Ascending aorta (tissue), 2 donors: ENCODE data around the gene TEC. TPM values are rescaled to one million over a fixed set of nuclear protein-coding genes. Genes with fewer than 3 reads are reported as not detected.
"Not testable (repeated sequence)": the region's sequence is repeated elsewhere in the genome, so short reads cannot be mapped to it uniquely, and the experiment has no call there.

ENCODE experiments used
- DNase-seq, 2 donors: peaks; one replicate each; pipeline ENCODE4 v3.0.0-alpha.2; 2019; ENCODE audit warnings: low spot score in 2 of 2
- H3K27ac ChIP-seq, 2 donors: fragments of 200-600 bp; sonication (generic); one replicate each; pipeline ENCODE4 v1.5.1; 2016 to 2017; ENCODE audit warnings: mild to moderate bottlenecking in 1 of 2
- H3K27me3 ChIP-seq: fragments of 200-600 bp; sonication (generic); one replicate; pipeline ENCODE4 v1.5.1; 2017
- H3K36me3 ChIP-seq, 2 donors: fragments of 200-600 bp; sonication (generic); one replicate each; pipeline ENCODE4 v1.5.1; 2016
- H3K4me1 ChIP-seq, 2 donors: fragments of 200-600 bp; sonication (generic); one replicate each; pipeline ENCODE4 v1.5.1; 2016 to 2017; ENCODE audit warnings: mild to moderate bottlenecking in 1 of 2
- H3K4me3 ChIP-seq, 2 donors: fragments of 200-600 bp; sonication (generic); one replicate each; pipeline ENCODE4 v1.5.1; 2016 to 2017; ENCODE audit warnings: mild to moderate bottlenecking in 1 of 2
- H3K9me3 ChIP-seq, 2 donors: fragments of 200-600 bp; sonication (generic); one replicate each; pipeline ENCODE4 v1.5.1; 2016
- CTCF ChIP-seq, 3 experiments: fragments of 200-600 bp in 2 of 3; fragments of 450-650 bp in 1 of 3; sonication (generic) in 2 of 3; IDR thresholded peaks; one replicate each; pipeline ENCODE4 v1.5.1; 2016 to 2019; ENCODE audit warnings: antibody characterized with exemption in 3 of 3, mild to moderate bottlenecking in 1 of 3, moderate library complexity in 1 of 3
- intact Hi-C: fragments of 100-400 bp; cut with DNase I; formaldehyde crosslinking; loops from one replicate; pipeline ENCODE4 v1.15.1; 2023
- total RNA-seq: library from RNA; depleted of rRNA; stranded (reverse); fragments of >200 nt; gene quantifications from one replicate; pipeline ENCODE4 v1.1.0, GENCODE V29; 2016

TEC gene
- 4.5 TPM for total RNA-seq

GRCh38 chr4:48268956-48269860, at the start of gene TEC:
TSS of gene TEC (minus strand) at chr4:48269838. CDS start at chr4:48228614, 41,224 bp downstream.
- intact Hi-C loops = loop anchor here (1.0 kb wide), 1 partner anchor 72 kb away; the partner anchor contains the start of gene SLAIN2
- peak within 1 kb of the TSS; percentile 78 to 80 for H3K27ac ChIP-seq
- peak; percentile 14 to 74 for DNase-seq
- no peak for TF ChIP-seq CTCF (IDR thresholded peaks at IDR 0.05)
- no peaks in the 10 kb centered on the region for H3K27me3 ChIP-seq
- no peaks in the 10 kb centered on the region for H3K36me3 ChIP-seq
- peak within 1 kb of the TSS; percentile 88 to 92 for H3K4me3 ChIP-seq
- H3K4me1 ChIP-seq = peaks cover 0 to 3% of the 10 kb centered on the region in 2 donors
- no peaks in the 10 kb centered on the region for H3K9me3 ChIP-seq

GRCh38 chr4:48315728-48316630, 46.3 kb upstream of the TEC start:
- H3K36me3 ChIP-seq = no peaks in the 10 kb centered on the region
- H3K27me3 ChIP-seq = no peaks in the 10 kb centered on the region
- DNase-seq = no peak
- H3K4me1 ChIP-seq = no peaks in the 10 kb centered on the region
- H3K9me3 ChIP-seq = no peaks in the 10 kb centered on the region
- intact Hi-C loops = loop anchor here (10.0 kb wide), 1 partner anchor 649 kb away; no protein-coding TSS in a partner anchor
- H3K27ac ChIP-seq = no peak overlapping the region
- H3K4me3 ChIP-seq = no peak overlapping the region
- peak; percentile 45 to 61 (median 50) for TF ChIP-seq CTCF (IDR thresholded peaks at IDR 0.05)

- intact Hi-C loops = loop anchor here (10.0 kb wide), 1 partner anchor 650 kb away; no protein-coding TSS in a partner anchor
Observed at GRCh38 chr4:48314746-48315145, 45.1 kb upstream of the TEC start.

GRCh38 chr4:48311896-48312295, 42.3 kb upstream of the TEC start:
- DNase-seq = no peak
- H3K4me3 ChIP-seq = no peak overlapping the region
- TF ChIP-seq CTCF (IDR thresholded peaks at IDR 0.05) = no peak
- intact Hi-C loops = loop anchor here (10.0 kb wide), 1 partner anchor 653 kb away; no protein-coding TSS in a partner anchor
- no peak overlapping the region for H3K27ac ChIP-seq
- H3K9me3 ChIP-seq = no peaks in the 10 kb centered on the region
- no peaks in the 10 kb centered on the region for H3K36me3 ChIP-seq
- no peaks in the 10 kb centered on the region for H3K27me3 ChIP-seq
- H3K4me1 ChIP-seq = no peaks in the 10 kb centered on the region

More at GRCh38 chr4:48314746-48315145, 45.1 kb upstream of the TEC start:
- H3K4me1 ChIP-seq, H3K27me3 ChIP-seq, H3K36me3 ChIP-seq, H3K27ac ChIP-seq, DNase-seq, H3K9me3 ChIP-seq, H3K4me3 ChIP-seq: not testable (repeated sequence)

GRCh38 chr4:48308901-48309300, 39.3 kb upstream of the TEC start:
- intact Hi-C loops = no loop called here
- Histone ChIP-seq H3K27me3 (no peaks in the 10 kb centered on the region), H3K4me1 (no peaks in the 10 kb centered on the region), H3K4me3 (no peak overlapping the region), H3K27ac (no peak overlapping the region), H3K36me3 (no peaks in the 10 kb centered on the region), H3K9me3 (no peaks in the 10 kb centered on the region)
- TF ChIP-seq CTCF (IDR thresholded peaks at IDR 0.05) = no peak
- no peak for DNase-seq
